RWPE2 (cell line): Measurements from ENCODE around the gene SYNGR4.
A peak's percentile ranks its signal among the peaks of the same experiment; 100 is the strongest.

ENCODE experiments used
- ATAC-seq: fragments of 200-7000 bp; cut with Tn5 transposase; 3 replicates; pipeline ENCODE4 v1.9.1; 2021; ENCODE audit warnings: low read depth
- DNase-seq: peaks from one replicate; pipeline ENCODE4 v3.0.0-alpha.2; 2020; ENCODE audit warnings: low spot score
- H3K27ac ChIP-seq: fragments of 450-650 bp; 2 replicates; pipeline ENCODE4 v1.5.1; 2017; ENCODE audit warnings: mild to moderate bottlenecking; ENCODE audit not compliant: poor library complexity, severe bottlenecking
- H3K27me3 ChIP-seq: fragments of 250-450 bp; sonication (Bioruptor Pico); 2 replicates; pipeline ENCODE4 v1.5.1; 2021; ENCODE audit warnings: mild to moderate bottlenecking, moderate library complexity; ENCODE audit not compliant: insufficient read depth, poor library complexity, severe bottlenecking
- H3K36me3 ChIP-seq: fragments of 250-450 bp; sonication (Bioruptor Pico); 2 replicates; pipeline ENCODE4 v1.5.1; 2020; ENCODE audit warnings: low read depth, mild to moderate bottlenecking, moderate library complexity
- H3K4me1 ChIP-seq: fragments of 250-450 bp; sonication (Bioruptor Pico); 2 replicates; pipeline ENCODE4 v1.5.1; 2021; ENCODE audit warnings: mild to moderate bottlenecking, moderate library complexity; ENCODE audit not compliant: insufficient read depth, poor library complexity, severe bottlenecking
- H3K4me3 ChIP-seq: fragments of 250-450 bp; sonication (Bioruptor Pico); 2 replicates; pipeline ENCODE4 v1.5.1; 2021; ENCODE audit warnings: mild to moderate bottlenecking, moderate library complexity; ENCODE audit not compliant: severe bottlenecking
- H3K9me3 ChIP-seq: fragments of 250-450 bp; sonication (Bioruptor Pico); 2 replicates; pipeline ENCODE4 v1.5.1; 2021; ENCODE audit warnings: mild to moderate bottlenecking, moderate library complexity; ENCODE audit not compliant: severe bottlenecking
- CTCF ChIP-seq: fragments of 450-650 bp; IDR thresholded peaks from one replicate; pipeline ENCODE4 v1.5.1; 2017; ENCODE audit warnings: mild to moderate bottlenecking, moderate library complexity; ENCODE audit not compliant: poor library complexity, severe bottlenecking

The SYNGR4 gene

GRCh38 chr19:48393559-48394330, 29.6 kb downstream of the SYNGR4 start, which contains the start of gene GRIN2D:
GRIN2D (plus strand) TSS chr19:48393668; CDS start chr19:48398393, 4,725 bp downstream.
- ATAC-seq (peak; percentile 24), DNase-seq (no peak)
- Histone ChIP-seq H3K4me1 (peaks cover 2% of the 10 kb centered on the region), H3K27ac (no peak within 1 kb of the TSS), H3K36me3 (peaks cover 8% of the 10 kb centered on the region), H3K9me3 (no peaks in the 10 kb centered on the region), H3K27me3 (peaks cover 8% of the 10 kb centered on the region), H3K4me3 (peak within 1 kb of the TSS; percentile 16)
- no peak for TF ChIP-seq CTCF

GRCh38 chr19:48394331-48395169, 30.4 kb downstream of the SYNGR4 start:
- no peak overlapping the region for H3K27ac ChIP-seq
- peak overlapping the region; percentile 9 for H3K4me3 ChIP-seq
- peaks cover 8% of the 10 kb centered on the region for H3K27me3 ChIP-seq
- DNase-seq (no peak), ATAC-seq (peak; percentile 15; the same call in 2 of the 3 replicates)
- no peak for TF ChIP-seq CTCF
- no peaks in the 10 kb centered on the region for H3K9me3 ChIP-seq
- no peaks in the 10 kb centered on the region; the same call in 1 of the 2 replicates for H3K36me3 ChIP-seq
- peaks cover 5% of the 10 kb centered on the region for H3K4me1 ChIP-seq

- H3K36me3 ChIP-seq: no peaks in the 10 kb centered on the region
- ATAC-seq: no peak
- H3K4me1 ChIP-seq: peaks cover 6% of the 10 kb centered on the region
- no peak for TF ChIP-seq CTCF
- H3K4me3 ChIP-seq: no peak overlapping the region
- peaks cover 8% of the 10 kb centered on the region for H3K27me3 ChIP-seq
- no peaks in the 10 kb centered on the region for H3K9me3 ChIP-seq
- DNase-seq: no peak
- H3K27ac ChIP-seq: no peak overlapping the region
Measured at GRCh38 chr19:48395170-48395455, 30.9 kb downstream of the SYNGR4 start.

- Histone ChIP-seq H3K27me3 (peaks cover 8% of the 10 kb centered on the region), H3K9me3 (no peaks in the 10 kb centered on the region), H3K4me3 (no peak overlapping the region), H3K4me1 (peaks cover 6% of the 10 kb centered on the region), H3K36me3 (no peaks in the 10 kb centered on the region), H3K27ac (no peak overlapping the region)
- no peak for TF ChIP-seq CTCF
- DNase-seq (no peak), ATAC-seq (no peak)
Measured at GRCh38 chr19:48395499-48395898, 31.3 kb downstream of the SYNGR4 start.
